Fibroblast of lung (primary cell): ENCODE results near the gene RIPOR2. TPM values are rescaled to one million over a fixed set of nuclear protein-coding genes. Genes with fewer than 3 reads are reported as not detected.

Experiments used
- DNase-seq, 2 donors: peaks; one replicate each; pipeline versions ENCODE4 v3.0.0 to v3.0.0-alpha.2; 2010; ENCODE audit warnings: low read depth in 2 of 2
- H2AFZ ChIP-seq: 2 replicates; pipeline ENCODE4 v1.5.1; 2012; ENCODE audit warnings: low read length, control low read depth, inconsistent platforms
- H3K27ac ChIP-seq: 2 replicates; pipeline ENCODE4 v1.5.1; 2011; ENCODE audit warnings: low read length, control low read depth; ENCODE audit not compliant: insufficient read depth
- H3K27me3 ChIP-seq: 2 replicates; pipeline ENCODE4 v1.5.1; 2011; ENCODE audit warnings: mild to moderate bottlenecking, low read length; ENCODE audit not compliant: control insufficient read depth, insufficient read depth
- H3K36me3 ChIP-seq: 2 replicates; pipeline ENCODE4 v1.5.1; 2011; ENCODE audit warnings: low read length; ENCODE audit not compliant: control insufficient read depth, insufficient read depth
- H3K4me1 ChIP-seq: 2 replicates; pipeline ENCODE4 v1.5.1; 2011; ENCODE audit warnings: low read length; ENCODE audit not compliant: control insufficient read depth, insufficient read depth; ENCODE audit errors: extremely low read depth
- H3K4me2 ChIP-seq: 2 replicates; pipeline ENCODE4 v1.5.1; 2011; ENCODE audit warnings: low read length, control low read depth; ENCODE audit not compliant: insufficient read depth; ENCODE audit errors: extremely low read depth
- H3K4me3 ChIP-seq, 4 experiments: fragments of 200-600 bp in 1 of 4; sonication (generic) in 1 of 4; replicated peaks in 1 of 4; 2 replicates each; pipeline ENCODE4 v1.5.1; 2011 to 2016; ENCODE audit warnings: low read length in 4 of 4, low read depth in 3 of 4, mild to moderate bottlenecking in 3 of 4, control low read depth in 2 of 4, inconsistent platforms in 1 of 4, mixed read lengths in 1 of 4; ENCODE audit not compliant: insufficient read depth in 1 of 4; ENCODE audit errors: control extremely low read depth in 1 of 4
- H3K79me2 ChIP-seq: 2 replicates; pipeline ENCODE4 v1.5.1; 2012; ENCODE audit warnings: mild to moderate bottlenecking, low read length, inconsistent platforms; ENCODE audit not compliant: control insufficient read depth, insufficient read depth
- H3K9ac ChIP-seq: 2 replicates; pipeline ENCODE4 v1.5.1; 2011; ENCODE audit warnings: mild to moderate bottlenecking, low read length, control low read depth; ENCODE audit not compliant: insufficient read depth
- H3K9me3 ChIP-seq: 2 replicates; pipeline ENCODE4 v1.5.1; 2012; ENCODE audit warnings: low read depth, low read length; ENCODE audit not compliant: control insufficient read depth, insufficient read depth
- H4K20me1 ChIP-seq: 2 replicates; pipeline ENCODE4 v1.5.1; 2011; ENCODE audit warnings: low read length; ENCODE audit not compliant: control insufficient read depth, insufficient read depth; ENCODE audit errors: extremely low read depth
- EZH2 ChIP-seq: IDR thresholded peaks from 2 replicates; pipeline ENCODE4 v1.5.1; 2012; ENCODE audit warnings: low read length, control low read depth, mild to moderate bottlenecking; ENCODE audit errors: missing control alignments
- polyA plus RNA-seq, 2 donors: library from polyadenylated mRNA; depleted of rRNA in 1 of 2; stranded (reverse) in 1 of 2; unstranded in 1 of 2; fragments of >200 nt; gene quantifications; 2 replicates each; pipeline ENCODE4 v1.2.1, GENCODE V29; 2011 to 2012; ENCODE audit warnings: missing spikeins in 1 of 2
- total RNA-seq: library from RNA; depleted of rRNA; stranded (reverse); fragments of >200 nt; gene quantifications from 2 replicates; pipeline ENCODE4 v1.2.1, GENCODE V29; 2014
- TF ChIP-seq, protein P1 (sequence below), 2 donors: IDR thresholded peaks in 1 of 2; conservative IDR thresholded peaks in 1 of 2; 1 replicate in 1 of 2; 2 replicates in 1 of 2; pipeline ENCODE4 v1.5.1; 2011 to 2012; ENCODE audit warnings: low read length in 2 of 2, control low read depth in 1 of 2, inconsistent platforms in 1 of 2, low read depth in 1 of 2, mild to moderate bottlenecking in 1 of 2

The RIPOR2 gene
- total and polyA plus RNA-seq, 2 donors (not counting 1 experiment from before 2014, with no cell fraction given) = 3.5 to 3.6 TPM

GRCh38 chr6:24797596-24798216 lies 138.1 kb downstream of the RIPOR2 start:
- Histone ChIP-seq H4K20me1 (no peaks in the 10 kb centered on the region), H3K4me1 (no peaks in the 10 kb centered on the region), H3K36me3 (no peaks in the 10 kb centered on the region), H2AFZ (peak overlapping the region; percentile 19), H3K9ac (no peak overlapping the region), H3K27me3 (no peaks in the 10 kb centered on the region), H3K4me3 (no peak overlapping the region), H3K27ac (no peak overlapping the region), H3K4me2 (peak overlapping the region; percentile 15), H3K9me3 (no peaks in the 10 kb centered on the region), H3K79me2 (no peaks in the 10 kb centered on the region)
- peak in 1 of 2 donors; percentile 13 for DNase-seq
- TF ChIP-seq, protein P1, sequence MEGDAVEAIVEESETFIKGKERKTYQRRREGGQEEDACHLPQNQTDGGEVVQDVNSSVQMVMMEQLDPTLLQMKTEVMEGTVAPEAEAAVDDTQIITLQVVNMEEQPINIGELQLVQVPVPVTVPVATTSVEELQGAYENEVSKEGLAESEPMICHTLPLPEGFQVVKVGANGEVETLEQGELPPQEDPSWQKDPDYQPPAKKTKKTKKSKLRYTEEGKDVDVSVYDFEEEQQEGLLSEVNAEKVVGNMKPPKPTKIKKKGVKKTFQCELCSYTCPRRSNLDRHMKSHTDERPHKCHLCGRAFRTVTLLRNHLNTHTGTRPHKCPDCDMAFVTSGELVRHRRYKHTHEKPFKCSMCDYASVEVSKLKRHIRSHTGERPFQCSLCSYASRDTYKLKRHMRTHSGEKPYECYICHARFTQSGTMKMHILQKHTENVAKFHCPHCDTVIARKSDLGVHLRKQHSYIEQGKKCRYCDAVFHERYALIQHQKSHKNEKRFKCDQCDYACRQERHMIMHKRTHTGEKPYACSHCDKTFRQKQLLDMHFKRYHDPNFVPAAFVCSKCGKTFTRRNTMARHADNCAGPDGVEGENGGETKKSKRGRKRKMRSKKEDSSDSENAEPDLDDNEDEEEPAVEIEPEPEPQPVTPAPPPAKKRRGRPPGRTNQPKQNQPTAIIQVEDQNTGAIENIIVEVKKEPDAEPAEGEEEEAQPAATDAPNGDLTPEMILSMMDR (conservative IDR thresholded peaks at IDR 0.05 in 1 of 2, IDR thresholded peaks at IDR 0.05 in 1 of 2; ENCODE audit: low read depth in 1 of 2, low read length in 2 of 2) = no peak
- TF ChIP-seq EZH2 = no peak

DNA sequence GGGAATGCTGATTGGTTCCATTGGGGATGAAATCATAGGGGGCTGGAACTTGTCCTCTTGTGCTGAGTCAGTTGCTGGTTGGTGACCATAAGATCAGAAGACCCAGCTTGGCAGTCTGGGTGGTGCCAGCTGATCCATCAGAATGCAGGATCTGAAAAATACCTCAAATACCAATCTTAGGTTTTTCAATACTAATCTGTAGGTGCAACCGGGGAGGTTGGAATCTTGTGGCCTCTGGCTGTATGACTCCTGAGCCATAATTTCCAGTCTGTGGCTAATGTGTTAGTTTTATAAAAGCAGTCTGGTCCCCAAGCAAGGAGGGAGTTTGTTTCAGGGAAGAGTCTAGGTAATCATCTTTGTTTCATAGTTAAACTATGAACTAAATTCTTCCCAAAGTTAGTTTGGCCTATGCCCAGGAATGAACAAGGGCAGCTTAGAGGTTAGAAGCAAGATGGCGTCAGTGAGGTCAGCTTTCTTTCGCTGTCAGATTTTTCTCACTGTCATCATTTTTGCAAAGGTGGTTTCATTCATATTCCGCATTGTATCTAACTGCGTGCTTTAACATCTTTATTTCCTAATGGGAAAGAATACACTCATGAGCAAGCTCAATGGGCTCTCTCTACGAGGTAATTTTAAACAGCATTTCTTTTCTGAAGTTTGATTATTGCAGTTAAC lies 139.0 kb downstream of the RIPOR2 start:
- TF ChIP-seq, protein P1 (conservative IDR thresholded peaks at IDR 0.05 in 1 of 2, IDR thresholded peaks at IDR 0.05 in 1 of 2; ENCODE audit: low read depth in 1 of 2, low read length in 2 of 2) = no peak
- TF ChIP-seq EZH2 = no peak
- Histone ChIP-seq H3K27ac (no peak overlapping the region), H2AFZ (no peak overlapping the region), H4K20me1 (no peaks in the 10 kb centered on the region), H3K9me3 (no peaks in the 10 kb centered on the region), H3K4me2 (no peak overlapping the region), H3K4me3 (no peak overlapping the region), H3K79me2 (no peaks in the 10 kb centered on the region), H3K4me1 (no peaks in the 10 kb centered on the region), H3K9ac (no peak overlapping the region), H3K36me3 (no peaks in the 10 kb centered on the region), H3K27me3 (no peaks in the 10 kb centered on the region)
- DNase-seq = peak in 1 of 2 donors; percentile 32

GRCh38 chr6:24795106-24795505 lies 140.7 kb downstream of the RIPOR2 start:
- peak in 1 of 2 donors; percentile 7 for DNase-seq

More at GRCh38 chr6:24795106-24795505, 140.7 kb downstream of the RIPOR2 start:
- no peaks in the 10 kb centered on the region for H3K4me1 ChIP-seq
- no peak overlapping the region for H3K4me2 ChIP-seq
- no peak for TF ChIP-seq EZH2
- TF ChIP-seq, protein P1 (conservative IDR thresholded peaks at IDR 0.05 in 1 of 2, IDR thresholded peaks at IDR 0.05 in 1 of 2; ENCODE audit: low read depth in 1 of 2, low read length in 2 of 2) = no peak
- H3K9ac ChIP-seq = no peak overlapping the region
- H3K9me3 ChIP-seq = no peaks in the 10 kb centered on the region
- no peaks in the 10 kb centered on the region for H3K36me3 ChIP-seq
- H3K79me2 ChIP-seq = no peaks in the 10 kb centered on the region
- H3K27ac ChIP-seq = no peak overlapping the region
- no peak overlapping the region for H2AFZ ChIP-seq
- H3K4me3 ChIP-seq = no peak overlapping the region
- no peaks in the 10 kb centered on the region for H4K20me1 ChIP-seq
- H3K27me3 ChIP-seq = no peaks in the 10 kb centered on the region
